Vagina (tissue), 2 donors: ENCODE data around the gene PMPCA. TPM values are rescaled to one million over a fixed set of nuclear protein-coding genes. Genes with fewer than 3 reads are reported as not detected.

ENCODE experiments used
- DNase-seq, 2 donors: peaks; one replicate each; pipeline ENCODE4 v3.0.0-alpha.2; 2017; ENCODE audit errors: extremely low spot score in 2 of 2
- H3K27ac ChIP-seq: fragments of 200-600 bp; sonication (generic); one replicate; pipeline ENCODE4 v1.5.1; 2019
- H3K27me3 ChIP-seq: fragments of 200-600 bp; sonication (generic); one replicate; pipeline ENCODE4 v1.5.1; 2019
- H3K36me3 ChIP-seq, 2 donors: fragments of 200-600 bp; sonication (generic); one replicate each; pipeline ENCODE4 v1.5.1; 2017 to 2019
- H3K4me1 ChIP-seq: fragments of 200-600 bp; sonication (generic); one replicate; pipeline ENCODE4 v1.5.1; 2019
- H3K4me3 ChIP-seq, 2 donors: fragments of 200-600 bp; sonication (generic); 1 replicate in 1 of 2; 2 replicates in 1 of 2; pipeline ENCODE4 v1.5.1; 2016 to 2019
- H3K9me3 ChIP-seq: fragments of 200-600 bp; sonication (generic); one replicate; pipeline ENCODE4 v1.5.1; 2019
- CTCF ChIP-seq, 3 experiments: fragments of 450-650 bp in 2 of 3; fragments of 200-600 bp in 1 of 3; sonication (generic) in 1 of 3; IDR thresholded peaks; one replicate each; pipeline ENCODE4 v1.5.1; 2017 to 2019; ENCODE audit warnings: antibody characterized with exemption in 3 of 3, mild to moderate bottlenecking in 2 of 3, moderate library complexity in 2 of 3
- POLR2A ChIP-seq, 2 donors: fragments of 450-650 bp; IDR thresholded peaks; one replicate each; pipeline ENCODE4 v1.6.1; 2017; ENCODE audit warnings: antibody characterized with exemption in 2 of 2, mild to moderate bottlenecking in 2 of 2, moderate library complexity in 2 of 2
- POLR2AphosphoS5 ChIP-seq, 2 donors: sonication (generic); formaldehyde crosslinking; IDR thresholded peaks; one replicate each; pipeline ENCODE4 v1.9.0; 2017; ENCODE audit warnings: antibody characterized with exemption in 2 of 2, mild to moderate bottlenecking in 2 of 2, low read depth in 1 of 2; ENCODE audit not compliant: insufficient read depth in 1 of 2
- intact Hi-C: fragments of 100-400 bp; cut with DNase I; formaldehyde crosslinking; loops from one replicate; pipeline ENCODE4 v1.15.1; 2023
- total RNA-seq: library from RNA; depleted of rRNA; stranded (reverse); fragments of >200 nt; gene quantifications from one replicate; pipeline ENCODE4 v1.2.3, GENCODE V29; 2016

PMPCA gene
- total RNA-seq, 1 donor from 2014 or later = 23.6 TPM

GRCh38 chr9:136439481-136440408, 29.3 kb downstream of the PMPCA start, which contains the start of gene INPP5E:
TSS of gene INPP5E (minus strand) at chr9:136439845. CDS start at chr9:136439419, 426 bp downstream.
- Histone ChIP-seq H3K27ac (peak within 1 kb of the TSS; percentile 77), H3K27me3 (no peaks in the 10 kb centered on the region), H3K9me3 (no peaks in the 10 kb centered on the region), H3K4me3 (peak within 1 kb of the TSS; percentile 78 to 92), H3K36me3 (peaks cover 0 to 39% of the 10 kb centered on the region in 2 donors), H3K4me1 (peaks cover 32% of the 10 kb centered on the region)
- intact Hi-C loops = no loop called here
- DNase-seq = no peak
- peak in 1 of 2 donors; percentile 24 for TF ChIP-seq POLR2AphosphoS5 (IDR thresholded peaks at IDR 0.05; ENCODE audit: insufficient read depth in 1 of 2, low read depth in 1 of 2)
- no peak for TF ChIP-seq POLR2A (IDR thresholded peaks at IDR 0.05)
- TF ChIP-seq CTCF (IDR thresholded peaks at IDR 0.05) = peak; percentile 10 to 63 (median 46)

GRCh38 chr9:136441191-136441680, 30.8 kb downstream of the PMPCA start:
- H3K27me3 ChIP-seq = no peaks in the 10 kb centered on the region
- H3K27ac ChIP-seq = no peak overlapping the region
- intact Hi-C loops = no loop called here
- peaks cover 27% of the 10 kb centered on the region for H3K4me1 ChIP-seq
- no peak for DNase-seq
- no peak overlapping the region for H3K4me3 ChIP-seq
- H3K36me3 ChIP-seq = peaks cover 0 to 52% of the 10 kb centered on the region in 2 donors
- TF ChIP-seq CTCF (IDR thresholded peaks at IDR 0.05) (no peak), POLR2A (IDR thresholded peaks at IDR 0.05) (no peak), POLR2AphosphoS5 (IDR thresholded peaks at IDR 0.05; ENCODE audit: insufficient read depth in 1 of 2, low read depth in 1 of 2) (no peak)
- no peaks in the 10 kb centered on the region for H3K9me3 ChIP-seq

- Histone ChIP-seq H3K27ac (no peak overlapping the region), H3K9me3 (no peaks in the 10 kb centered on the region), H3K4me1 (peaks cover 21% of the 10 kb centered on the region), H3K27me3 (no peaks in the 10 kb centered on the region), H3K4me3 (no peak overlapping the region), H3K36me3 (peaks cover 0 to 56% of the 10 kb centered on the region in 2 donors)
- intact Hi-C loops = no loop called here
- no peak for TF ChIP-seq POLR2A (IDR thresholded peaks at IDR 0.05)
- no peak for TF ChIP-seq POLR2AphosphoS5 (IDR thresholded peaks at IDR 0.05; ENCODE audit: insufficient read depth in 1 of 2, low read depth in 1 of 2)
- no peak for TF ChIP-seq CTCF (IDR thresholded peaks at IDR 0.05)
- no peak for DNase-seq
Observed at GRCh38 chr9:136441681-136442245, 31.3 kb downstream of the PMPCA start.

GRCh38 chr9:136442265-136442664, 31.8 kb downstream of the PMPCA start:
- no peaks in the 10 kb centered on the region for H3K9me3 ChIP-seq
- peaks cover 16% of the 10 kb centered on the region for H3K4me1 ChIP-seq
- no peak for TF ChIP-seq CTCF (IDR thresholded peaks at IDR 0.05)
- no peak for TF ChIP-seq POLR2AphosphoS5 (IDR thresholded peaks at IDR 0.05; ENCODE audit: insufficient read depth in 1 of 2, low read depth in 1 of 2)
- no peak for TF ChIP-seq POLR2A (IDR thresholded peaks at IDR 0.05)
- DNase-seq = no peak
- no peaks in the 10 kb centered on the region for H3K27me3 ChIP-seq
- H3K27ac ChIP-seq = no peak overlapping the region
- intact Hi-C loops = no loop called here
- peaks cover 0 to 61% of the 10 kb centered on the region in 2 donors for H3K36me3 ChIP-seq
- no peak overlapping the region for H3K4me3 ChIP-seq
